GM12878 (cell line): ENCODE results near the gene ATP6V1G2. TPM values are rescaled to one million over a fixed set of nuclear protein-coding genes. Genes with fewer than 3 reads are reported as not detected.

ENCODE experiments used
- BCL11A ChIP-seq: IDR thresholded peaks from 2 replicates; pipeline ENCODE4 v1.6.1; 2011; ENCODE audit warnings: low read depth, low read length
- CBX3 ChIP-seq: fragments of 200-600 bp; sonication (generic); IDR thresholded peaks from 2 replicates; pipeline ENCODE4 v1.6.1; 2016; ENCODE audit warnings: low read depth, borderline replicate concordance
- CBX5 ChIP-seq: sonication (generic); IDR thresholded peaks from 2 replicates; pipeline ENCODE4 v1.6.1; 2016; ENCODE audit warnings: low read depth, moderate library complexity, mild to moderate bottlenecking, inconsistent platforms
- CEBPB ChIP-seq, 2 experiments: fragments of 150-350 bp in 1 of 2; IDR thresholded peaks; 2 replicates each; pipeline ENCODE4 v1.6.1; 2012 to 2014; ENCODE audit warnings: low read depth in 2 of 2, low read length in 2 of 2, borderline replicate concordance in 1 of 2, inconsistent platforms in 1 of 2
- EP300 ChIP-seq, 2 experiments: fragments of 150-350 bp in 1 of 2; IDR thresholded peaks; 2 replicates each; pipeline ENCODE4 v1.6.1; 2011 to 2012; ENCODE audit warnings: low read depth in 2 of 2, low read length in 2 of 2, borderline replicate concordance in 1 of 2, improper control_type of control experiment in 1 of 2, inconsistent platforms in 1 of 2; ENCODE audit not compliant: control insufficient read depth in 1 of 2
- GABPA ChIP-seq: IDR thresholded peaks from 2 replicates; pipeline ENCODE4 v1.6.1; 2014; ENCODE audit warnings: antibody characterized with exemption, low read depth, mild to moderate bottlenecking, inconsistent platforms
- HCFC1 ChIP-seq: fragments of 150-350 bp; IDR thresholded peaks from 2 replicates; pipeline ENCODE4 v1.6.1; 2014; ENCODE audit warnings: low read length
- JUNB ChIP-seq: IDR thresholded peaks from 2 replicates; pipeline ENCODE4 v1.6.1; 2016; ENCODE audit warnings: antibody characterized with exemption, mild to moderate bottlenecking
- KLF5 ChIP-seq: fragments of 450-650 bp; IDR thresholded peaks from 2 replicates; pipeline ENCODE4 v1.6.1; 2014; ENCODE audit warnings: mild to moderate bottlenecking; ENCODE audit not compliant: partially characterized antibody
- MTA3 ChIP-seq: IDR thresholded peaks from 2 replicates; pipeline ENCODE4 v1.6.1; 2012; ENCODE audit warnings: low read length, inconsistent platforms, borderline replicate concordance
- NFXL1 ChIP-seq: fragments of 450-650 bp; IDR thresholded peaks from 2 replicates; pipeline ENCODE4 v1.6.1; 2017; ENCODE audit warnings: antibody characterized with exemption, mild to moderate bottlenecking, borderline replicate concordance
- NR2C2 ChIP-seq: IDR thresholded peaks from 2 replicates; pipeline ENCODE4 v1.6.1; 2011; ENCODE audit warnings: borderline replicate concordance, low read depth; ENCODE audit not compliant: control insufficient read depth, insufficient read length
- PML ChIP-seq: IDR thresholded peaks from 2 replicates; pipeline ENCODE4 v1.6.1; 2012; ENCODE audit warnings: low read length, inconsistent platforms
- POU2F2 ChIP-seq: IDR thresholded peaks from 3 replicates; pipeline ENCODE4 v1.6.1; 2011; ENCODE audit warnings: low read depth, mild to moderate bottlenecking, low read length, borderline replicate concordance
- RAD21 ChIP-seq: IDR thresholded peaks from 2 replicates; pipeline ENCODE4 v1.6.1; 2011; ENCODE audit warnings: mild to moderate bottlenecking, low read depth, low read length, moderate library complexity; ENCODE audit not compliant: insufficient read depth
- RAD51 ChIP-seq: fragments of 450-650 bp; IDR thresholded peaks from 2 replicates; pipeline ENCODE4 v1.6.1; 2016; ENCODE audit warnings: moderate library complexity, mild to moderate bottlenecking, inconsistent platforms
- RBBP5 ChIP-seq: fragments of 200-600 bp; sonication (generic); conservative IDR thresholded peaks from 2 replicates; pipeline ENCODE4 v1.6.1; 2016
- RUNX3 ChIP-seq: IDR thresholded peaks from 2 replicates; pipeline ENCODE4 v1.6.1; 2012; ENCODE audit warnings: low read length, inconsistent platforms
- SMAD5 ChIP-seq: IDR thresholded peaks from 2 replicates; pipeline ENCODE4 v1.6.1; 2016; ENCODE audit warnings: antibody characterized with exemption, low read depth
- SPI1 ChIP-seq: IDR thresholded peaks from 2 replicates; pipeline ENCODE4 v1.6.1; 2011; ENCODE audit warnings: low read depth, mild to moderate bottlenecking, low read length, moderate library complexity, borderline replicate concordance; ENCODE audit not compliant: insufficient read depth
- SREBF2 ChIP-seq: IDR thresholded peaks from 2 replicates; pipeline ENCODE4 v1.6.1; 2012; ENCODE audit warnings: mild to moderate bottlenecking, low read length
- SRF ChIP-seq, 2 experiments: IDR thresholded peaks; 2 replicates each; pipeline ENCODE4 v1.6.1; 2011; ENCODE audit warnings: low read depth in 2 of 2, low read length in 2 of 2, mild to moderate bottlenecking in 1 of 2, moderate library complexity in 1 of 2
- STAT3 ChIP-seq: IDR thresholded peaks from 2 replicates; pipeline ENCODE4 v1.6.1; 2011; ENCODE audit warnings: low read depth, low read length, improper control_type of control experiment
- TCF3 ChIP-seq: IDR thresholded peaks from 2 replicates; pipeline ENCODE4 v1.6.1; 2012; ENCODE audit warnings: low read depth, mild to moderate bottlenecking, low read length, borderline replicate concordance; ENCODE audit not compliant: insufficient read depth
- YBX1 ChIP-seq: fragments of 450-650 bp; IDR thresholded peaks from 2 replicates; pipeline ENCODE4 v1.6.1; 2016; ENCODE audit warnings: antibody characterized with exemption
- ZBED1 ChIP-seq: IDR thresholded peaks from 2 replicates; pipeline ENCODE4 v1.6.1; 2016; ENCODE audit warnings: borderline replicate concordance
- ZNF274 ChIP-seq: IDR thresholded peaks from one replicate; pipeline ENCODE4 v1.8.0; 2011; ENCODE audit not compliant: insufficient read length, insufficient read depth
- ZNF384 ChIP-seq: IDR thresholded peaks from 2 replicates; pipeline ENCODE4 v1.6.1; 2012; ENCODE audit warnings: low read depth, mild to moderate bottlenecking, low read length, improper control_type of control experiment, borderline replicate concordance
- polyA plus RNA-seq, 11 experiments: library from polyadenylated mRNA; depleted of rRNA in 4 of 11; unstranded in 6 of 11; stranded (reverse) in 5 of 11; fragments of >200 nt; fragmentation: Nextera tagmentation in 4 of 11; fragmentation: Illumina TruSeq in 1 of 11; extraction: Ambion mirVana in 4 of 11; extraction: Trizol in 1 of 11; gene quantifications; 1 replicate in 1 of 11; 2 replicates in 10 of 11; pipeline versions ENCODE4 v1.2.1 to v1.2.3, GENCODE V29; 2011 to 2016; ENCODE audit warnings: inconsistent platforms in 2 of 11, missing spikeins in 2 of 11, low read depth in 1 of 11
- total RNA-seq, 4 experiments: library from RNA; depleted of rRNA in 3 of 4; stranded (reverse); fragments of >200 nt in 3 of 4; fragmentation: Illumina TruSeq in 1 of 4; extraction: Trizol in 1 of 4; gene quantifications; 2 replicates each; pipeline versions ENCODE4 v1.2.1 to v1.2.3, GENCODE V29; 2013 to 2021
- TF ChIP-seq, protein P1 (sequence below): fragments of 450-650 bp; IDR thresholded peaks from 2 replicates; pipeline ENCODE4 v1.6.1; 2018; ENCODE audit warnings: borderline replicate concordance, mild to moderate bottlenecking; ENCODE audit not compliant: partially characterized antibody
- TF ChIP-seq, protein P2 (sequence below): fragments of 450-650 bp; IDR thresholded peaks from 2 replicates; pipeline ENCODE4 v1.6.1; 2017; ENCODE audit warnings: borderline replicate concordance
- TF ChIP-seq, protein P3 (sequence below): IDR thresholded peaks from 2 replicates; pipeline ENCODE4 v1.6.1; 2011; ENCODE audit warnings: low read depth, mild to moderate bottlenecking, low read length, moderate library complexity, borderline replicate concordance; ENCODE audit errors: extremely low read depth

The ATP6V1G2 gene
- total and polyA plus RNA-seq, 10 of the 15 experiments (the other 5 are each of a cell fraction or from before 2014, with no cell fraction given): 0.45 to 8.9 (median 2.8) TPM

DNA sequence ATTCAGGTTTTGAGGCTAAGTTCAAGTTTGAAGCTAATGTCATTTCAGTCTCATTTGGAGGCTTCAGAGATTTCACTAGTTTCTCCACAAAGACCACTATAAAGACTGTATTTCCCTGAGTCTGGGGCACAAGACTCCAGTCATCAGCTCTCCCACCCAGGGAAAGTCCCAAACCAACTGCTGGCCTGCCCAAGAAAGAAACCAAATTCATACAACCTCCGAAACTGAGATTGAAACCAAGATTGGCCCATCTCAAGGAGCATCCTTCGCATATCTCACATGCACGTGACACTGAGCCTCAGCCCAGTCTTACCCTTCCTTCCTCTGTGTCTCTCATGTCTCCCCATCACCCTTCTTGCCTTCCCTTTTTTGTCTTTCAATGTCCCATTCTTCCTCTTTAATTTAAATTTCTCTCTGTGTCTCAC lies 22.1 kb upstream of the ATP6V1G2 start (continued):
- TF ChIP-seq, protein P1, sequence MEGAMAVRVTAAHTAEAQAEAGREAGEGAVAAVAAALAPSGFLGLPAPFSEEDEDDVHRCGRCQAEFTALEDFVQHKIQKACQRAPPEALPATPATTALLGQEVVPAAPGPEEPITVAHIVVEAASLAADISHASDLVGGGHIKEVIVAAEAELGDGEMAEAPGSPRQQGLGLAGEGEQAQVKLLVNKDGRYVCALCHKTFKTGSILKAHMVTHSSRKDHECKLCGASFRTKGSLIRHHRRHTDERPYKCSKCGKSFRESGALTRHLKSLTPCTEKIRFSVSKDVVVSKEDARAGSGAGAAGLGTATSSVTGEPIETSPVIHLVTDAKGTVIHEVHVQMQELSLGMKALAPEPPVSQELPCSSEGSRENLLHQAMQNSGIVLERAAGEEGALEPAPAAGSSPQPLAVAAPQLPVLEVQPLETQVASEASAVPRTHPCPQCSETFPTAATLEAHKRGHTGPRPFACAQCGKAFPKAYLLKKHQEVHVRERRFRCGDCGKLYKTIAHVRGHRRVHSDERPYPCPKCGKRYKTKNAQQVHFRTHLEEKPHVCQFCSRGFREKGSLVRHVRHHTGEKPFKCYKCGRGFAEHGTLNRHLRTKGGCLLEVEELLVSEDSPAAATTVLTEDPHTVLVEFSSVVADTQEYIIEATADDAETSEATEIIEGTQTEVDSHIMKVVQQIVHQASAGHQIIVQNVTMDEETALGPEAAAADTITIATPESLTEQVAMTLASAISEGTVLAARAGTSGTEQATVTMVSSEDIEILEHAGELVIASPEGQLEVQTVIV: no peak
- TF ChIP-seq HCFC1 (no peak), MTA3 (no peak), NR2C2 (no peak), ZBED1 (peak; percentile 83; the same call in 1 of the 2 replicates), POU2F2 (peak; percentile 75; the same call in 2 of the 3 replicates), CBX3 (no peak), BCL11A (peak; percentile 82), EP300 (IDR thresholded peaks at IDR 0.05; ENCODE audit: borderline replicate concordance in 1 of 2, control insufficient read depth in 1 of 2, low read depth in 2 of 2, low read length in 2 of 2) (peak; percentile 54 to 69; a peak in 2 of 4 replicates), SREBF2 (no peak), CEBPB (IDR thresholded peaks at IDR 0.05; ENCODE audit: borderline replicate concordance in 1 of 2, low read depth in 2 of 2, low read length in 2 of 2) (no peak), RUNX3 (no peak), TCF3 (no peak), PML (no peak), NFXL1 (no peak), ZNF274 (no peak), CBX5 (no peak), SMAD5 (no peak), RAD51 (peak; percentile 94), YBX1 (no peak), SPI1 (peak; percentile 61; the same call in 1 of the 2 replicates), SRF (IDR thresholded peaks at IDR 0.05; ENCODE audit: low read depth in 2 of 2, low read length in 2 of 2) (peak in 1 of 2 experiments; percentile 12; a peak in 1 of 4 replicates), RAD21 (no peak), GABPA (no peak), KLF5 (no peak), JUNB (peak; percentile 42), RBBP5 (no peak), ZNF384 (no peak), STAT3 (no peak)
- TF ChIP-seq, protein P2, sequence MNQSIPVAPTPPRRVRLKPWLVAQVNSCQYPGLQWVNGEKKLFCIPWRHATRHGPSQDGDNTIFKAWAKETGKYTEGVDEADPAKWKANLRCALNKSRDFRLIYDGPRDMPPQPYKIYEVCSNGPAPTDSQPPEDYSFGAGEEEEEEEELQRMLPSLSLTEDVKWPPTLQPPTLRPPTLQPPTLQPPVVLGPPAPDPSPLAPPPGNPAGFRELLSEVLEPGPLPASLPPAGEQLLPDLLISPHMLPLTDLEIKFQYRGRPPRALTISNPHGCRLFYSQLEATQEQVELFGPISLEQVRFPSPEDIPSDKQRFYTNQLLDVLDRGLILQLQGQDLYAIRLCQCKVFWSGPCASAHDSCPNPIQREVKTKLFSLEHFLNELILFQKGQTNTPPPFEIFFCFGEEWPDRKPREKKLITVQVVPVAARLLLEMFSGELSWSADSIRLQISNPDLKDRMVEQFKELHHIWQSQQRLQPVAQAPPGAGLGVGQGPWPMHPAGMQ: no peak
- TF ChIP-seq, protein P3, sequence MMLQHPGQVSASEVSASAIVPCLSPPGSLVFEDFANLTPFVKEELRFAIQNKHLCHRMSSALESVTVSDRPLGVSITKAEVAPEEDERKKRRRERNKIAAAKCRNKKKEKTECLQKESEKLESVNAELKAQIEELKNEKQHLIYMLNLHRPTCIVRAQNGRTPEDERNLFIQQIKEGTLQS: no peak
